A673 (cell line): Measurements from ENCODE around the gene PUDP. TPM values are rescaled to one million over a fixed set of nuclear protein-coding genes. Genes with fewer than 3 reads are reported as not detected.

Experiments
- BruUV-seq: library from RNA; stranded (reverse); fragments of 400-500 nt; replicated peaks from 2 replicates; lab custom pipeline; 2021; lab: Mats Ljungman, UMichigan
- CTCF ChIA-PET: fragments of 300-600 bp; sonication (Branson Sonifier 250); formaldehyde crosslinking; loops from one replicate; lab custom pipeline; 2022; ENCODE audit warnings: antibody characterized with exemption; lab: Charles Lee
- POLR2A ChIA-PET: fragments of 300-600 bp; sonication (Branson Sonifier 250); formaldehyde crosslinking; loops from one replicate; lab custom pipeline; 2022; ENCODE audit warnings: antibody characterized with exemption; ENCODE audit not compliant: low non-redundant PET; lab: Charles Lee
- DNase-seq: peaks from one replicate; pipeline ENCODE4 v3.0.0-alpha.2; 2015; ENCODE audit warnings: low spot score
- H3K27ac ChIP-seq: fragments of 200-600 bp; sonication (generic); 2 replicates; pipeline ENCODE4 v1.5.1; 2016; ENCODE audit warnings: mixed run types, low read depth, mild to moderate bottlenecking, mixed read lengths, antibody characterized with exemption, low read length; ENCODE audit not compliant: poor library complexity, severe bottlenecking
- H3K27me3 ChIP-seq: fragments of 200-600 bp; sonication (generic); replicated peaks from 2 replicates; pipeline ENCODE4 v1.6.1; 2017; ENCODE audit warnings: mixed run types, low read depth, mild to moderate bottlenecking, mixed read lengths, antibody characterized with exemption, low read length; ENCODE audit not compliant: insufficient read depth, poor library complexity
- H3K36me3 ChIP-seq: fragments of 200-600 bp; sonication (generic); 2 replicates; pipeline ENCODE4 v1.6.1; 2016; ENCODE audit warnings: mixed run types, mild to moderate bottlenecking, mixed read lengths, antibody characterized with exemption, low read length; ENCODE audit not compliant: insufficient read depth, poor library complexity, severe bottlenecking
- H3K4me1 ChIP-seq: fragments of 200-600 bp; sonication (generic); 2 replicates; pipeline ENCODE4 v1.6.1; 2017; ENCODE audit warnings: mixed run types, mild to moderate bottlenecking, mixed read lengths, antibody characterized with exemption, low read length; ENCODE audit not compliant: insufficient read depth, poor library complexity, severe bottlenecking
- H3K4me3 ChIP-seq: fragments of 200-600 bp; sonication (generic); 2 replicates; pipeline ENCODE4 v1.5.1; 2016; ENCODE audit warnings: low read depth, mixed run types, mild to moderate bottlenecking, mixed read lengths, low read length; ENCODE audit not compliant: poor library complexity, severe bottlenecking
- H3K9me3 ChIP-seq: fragments of 200-600 bp; sonication (generic); 2 replicates; pipeline ENCODE4 v1.6.1; 2016; ENCODE audit warnings: mixed run types, low read depth, mild to moderate bottlenecking, mixed read lengths, antibody characterized with exemption, low read length; ENCODE audit not compliant: poor library complexity, severe bottlenecking
- CTCF ChIP-seq: fragments of 300-800, 200-600 bp; sonication (generic); conservative IDR thresholded peaks from 2 replicates; pipeline ENCODE4 v1.5.1; 2017; ENCODE audit warnings: low read depth, mild to moderate bottlenecking, antibody characterized with exemption, low read length, moderate library complexity, mixed read lengths
- EZH2 ChIP-seq: fragments of 200-600 bp; sonication (generic); IDR thresholded peaks from 2 replicates; pipeline ENCODE4 v1.6.1; 2017; ENCODE audit warnings: borderline replicate concordance, low read depth, mild to moderate bottlenecking, mixed read lengths, antibody characterized with exemption, low read length; ENCODE audit not compliant: poor library complexity, severe bottlenecking
- intact Hi-C: fragments of 100-400 bp; cut with micrococcal nuclease; formaldehyde crosslinking; loops from one replicate; pipeline ENCODE4 v1.10.0; 2022; ENCODE audit not compliant: unreplicated experiment
- total RNA-seq: library from RNA; stranded (reverse); gene quantifications from 2 replicates; pipeline ENCODE4 v1.2.3, GENCODE V29; 2021

PUDP gene
- total RNA-seq, 1 experiment from 2014 or later = 17.6 TPM

- no peak for TF ChIP-seq EZH2
- no peak for TF ChIP-seq CTCF
- Histone ChIP-seq H3K9me3 (no peaks in the 10 kb centered on the region), H3K4me3 (no peak overlapping the region), H3K36me3 (no peaks in the 10 kb centered on the region), H3K27ac (no peak overlapping the region), H3K27me3 (no peaks in the 10 kb centered on the region), H3K4me1 (peaks cover 14% of the 10 kb centered on the region)
- no TSS peak for BruUV-seq
- intact Hi-C loops = no loop called here
- no peak for DNase-seq
- POLR2A ChIA-PET = no interaction called here
- CTCF ChIA-PET = no interaction called here
Measured at GRCh38 chrX:7110821-7111276, 37.1 kb downstream of the PUDP start.

- BruUV-seq = no TSS peak
- no peak overlapping the region for H3K27ac ChIP-seq
- ChIA-PET POLR2A (no interaction called here), CTCF (no interaction called here)
- no peaks in the 10 kb centered on the region for H3K9me3 ChIP-seq
- DNase-seq = peak; percentile 49
- H3K27me3 ChIP-seq = no peaks in the 10 kb centered on the region
- no peak overlapping the region for H3K4me3 ChIP-seq
- no peaks in the 10 kb centered on the region for H3K36me3 ChIP-seq
- peaks cover 14% of the 10 kb centered on the region for H3K4me1 ChIP-seq
- intact Hi-C loops = no loop called here
- no peak for TF ChIP-seq EZH2
- TF ChIP-seq CTCF = no peak
Measured at GRCh38 chrX:7109838-7110793, 37.8 kb downstream of the PUDP start.

- POLR2A ChIA-PET = no interaction called here
- no peak for TF ChIP-seq CTCF
- TF ChIP-seq EZH2 = no peak
Measured at GRCh38 chrX:7109049-7109531, 38.9 kb downstream of the PUDP start.

More at GRCh38 chrX:7109049-7109531, 38.9 kb downstream of the PUDP start:
- peak overlapping the region; percentile 22 for H3K4me3 ChIP-seq
- intact Hi-C loops = no loop called here
- no peaks in the 10 kb centered on the region for H3K9me3 ChIP-seq
- no peak overlapping the region for H3K27ac ChIP-seq
- peaks cover 14% of the 10 kb centered on the region for H3K4me1 ChIP-seq
- no TSS peak for BruUV-seq
- no peaks in the 10 kb centered on the region for H3K27me3 ChIP-seq
- DNase-seq = no peak
- no peaks in the 10 kb centered on the region for H3K36me3 ChIP-seq
- CTCF ChIA-PET = no interaction called here
